C4-2B (cell line): ENCODE results near the gene PDK1.

Experiments used
- CTCF ChIP-seq: fragments of 450-650 bp; conservative IDR thresholded peaks from 2 replicates; pipeline ENCODE4 v1.5.1; 2017; ENCODE audit warnings: mild to moderate bottlenecking
- ZFX ChIP-seq: fragments of 450-650 bp; IDR thresholded peaks from 2 replicates; pipeline ENCODE4 v1.6.1; 2017

GRCh38 chr2:172609488-172609887, 53.6 kb downstream of the PDK1 start:
- TF ChIP-seq CTCF (no peak), ZFX (no peak)
